Mesothelial cell of epicardium (in vitro differentiated cells): ENCODE results near the gene TBX18. TPM values are rescaled to one million over a fixed set of nuclear protein-coding genes. Genes with fewer than 3 reads are reported as not detected.

Source experiments
- DNase-seq, 2 experiments: peaks; one replicate each; pipeline ENCODE4 v3.0.0; 2021; ENCODE audit warnings: low spot score in 2 of 2; ENCODE audit not compliant: unreplicated experiment in 2 of 2
- H3K27ac Mint-ChIP-seq: 2 replicates; pipeline ENCODE4 v1.8.0; 2021; ENCODE audit warnings: mixed read lengths
- H3K27me3 Mint-ChIP-seq: 2 replicates; pipeline ENCODE4 v1.8.0; 2021; ENCODE audit warnings: low read depth, mixed read lengths
- H3K36me3 Mint-ChIP-seq: 2 replicates; pipeline ENCODE4 v1.8.0; 2021; ENCODE audit warnings: mixed read lengths
- H3K4me1 Mint-ChIP-seq: 2 replicates; pipeline ENCODE4 v1.8.0; 2021; ENCODE audit warnings: mixed read lengths
- H3K4me3 Mint-ChIP-seq: 2 replicates; pipeline ENCODE4 v1.8.0; 2021; ENCODE audit warnings: mild to moderate bottlenecking, moderate library complexity, mixed read lengths
- H3K9me3 Mint-ChIP-seq: 2 replicates; pipeline ENCODE4 v1.8.0; 2021; ENCODE audit warnings: mixed read lengths
- total RNA-seq: library from RNA; stranded (reverse); gene quantifications from 3 replicates; pipeline ENCODE4 v1.2.1, GENCODE V29; 2021
- TF ChIP-seq, protein P1 (sequence below): fragments of 200-600 bp; sonication (generic); IDR thresholded peaks from one replicate; pipeline ENCODE4 v1.5.0; 2021; ENCODE audit warnings: antibody characterized with exemption; ENCODE audit not compliant: unreplicated experiment

The TBX18 gene
- total RNA-seq, 1 donor from 2014 or later, result 12.8 TPM

DNA sequence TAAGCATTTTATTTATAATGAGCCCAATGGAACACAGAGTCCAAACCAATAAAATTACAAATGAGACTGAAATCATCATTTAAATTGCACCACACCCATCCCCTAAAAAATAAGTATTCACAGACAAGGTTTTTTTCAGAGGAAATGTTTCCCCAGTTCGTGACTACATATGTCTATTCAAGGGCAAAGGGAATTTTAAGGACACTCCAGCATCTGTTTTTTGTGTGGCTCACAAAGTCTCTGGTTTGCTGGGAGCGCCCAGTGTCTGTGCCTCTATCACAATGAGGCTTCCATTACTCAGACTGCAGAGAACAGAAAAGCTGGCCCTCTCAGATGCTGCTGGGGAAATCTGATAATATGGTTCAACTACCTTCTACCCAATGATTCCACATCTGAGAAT, 16.0 kb downstream of the TBX18 start:
- no peak for DNase-seq
- Mint-ChIP-seq H3K4me3 (no peak overlapping the region), H3K36me3 (no peaks in the 10 kb centered on the region), H3K27ac (no peak overlapping the region), H3K27me3 (peaks cover 50% of the 10 kb centered on the region), H3K9me3 (no peaks in the 10 kb centered on the region), H3K4me1 (no peaks in the 10 kb centered on the region)
- TF ChIP-seq, protein P1, sequence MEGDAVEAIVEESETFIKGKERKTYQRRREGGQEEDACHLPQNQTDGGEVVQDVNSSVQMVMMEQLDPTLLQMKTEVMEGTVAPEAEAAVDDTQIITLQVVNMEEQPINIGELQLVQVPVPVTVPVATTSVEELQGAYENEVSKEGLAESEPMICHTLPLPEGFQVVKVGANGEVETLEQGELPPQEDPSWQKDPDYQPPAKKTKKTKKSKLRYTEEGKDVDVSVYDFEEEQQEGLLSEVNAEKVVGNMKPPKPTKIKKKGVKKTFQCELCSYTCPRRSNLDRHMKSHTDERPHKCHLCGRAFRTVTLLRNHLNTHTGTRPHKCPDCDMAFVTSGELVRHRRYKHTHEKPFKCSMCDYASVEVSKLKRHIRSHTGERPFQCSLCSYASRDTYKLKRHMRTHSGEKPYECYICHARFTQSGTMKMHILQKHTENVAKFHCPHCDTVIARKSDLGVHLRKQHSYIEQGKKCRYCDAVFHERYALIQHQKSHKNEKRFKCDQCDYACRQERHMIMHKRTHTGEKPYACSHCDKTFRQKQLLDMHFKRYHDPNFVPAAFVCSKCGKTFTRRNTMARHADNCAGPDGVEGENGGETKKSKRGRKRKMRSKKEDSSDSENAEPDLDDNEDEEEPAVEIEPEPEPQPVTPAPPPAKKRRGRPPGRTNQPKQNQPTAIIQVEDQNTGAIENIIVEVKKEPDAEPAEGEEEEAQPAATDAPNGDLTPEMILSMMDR, result no peak

DNA sequence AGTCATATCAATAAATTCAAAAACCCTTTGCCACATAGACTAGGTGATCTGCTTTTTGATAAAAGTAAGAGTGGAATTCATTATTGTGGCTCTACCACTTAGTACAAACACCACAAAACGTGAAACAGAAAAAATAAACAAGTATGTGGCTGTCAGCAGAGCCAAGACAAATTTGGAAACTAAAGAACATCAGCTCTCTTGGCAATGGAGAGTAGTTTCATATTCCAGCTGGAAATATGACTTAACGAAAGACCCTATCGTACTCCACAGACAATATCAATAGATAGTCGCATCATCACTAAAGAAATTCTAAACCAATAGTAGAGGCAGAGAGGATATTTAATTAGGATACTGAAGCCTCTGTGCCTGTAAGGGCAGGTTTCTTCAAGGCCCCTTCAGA, 20.8 kb downstream of the TBX18 start:
- Mint-ChIP-seq H3K27me3 (peaks cover 42% of the 10 kb centered on the region), H3K9me3 (no peaks in the 10 kb centered on the region), H3K36me3 (no peaks in the 10 kb centered on the region), H3K27ac (no peak overlapping the region), H3K4me3 (no peak overlapping the region), H3K4me1 (peaks cover 10% of the 10 kb centered on the region)
- DNase-seq, result no peak
- TF ChIP-seq, protein P1, result no peak

DNA sequence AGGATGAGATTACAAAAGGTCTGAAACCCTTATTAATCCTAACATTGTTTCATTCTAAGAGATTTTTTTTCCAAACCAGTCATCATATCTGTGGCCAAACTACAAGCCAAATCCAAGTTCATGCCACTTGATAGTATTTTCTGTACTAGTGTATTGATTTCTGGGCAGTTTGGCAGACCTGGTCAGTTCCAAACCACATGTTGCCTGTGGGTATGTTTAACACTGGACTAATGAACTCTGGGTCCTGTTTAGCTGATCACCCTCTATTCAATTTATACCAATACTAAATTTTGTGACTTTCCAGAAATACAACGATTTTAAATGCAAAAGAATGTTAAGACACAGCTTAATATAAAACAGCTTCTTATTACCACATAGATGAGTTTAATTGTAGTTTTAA, 24.0 kb downstream of the TBX18 start:
- no peak for DNase-seq
- H3K9me3 Mint-ChIP-seq, result no peaks in the 10 kb centered on the region
- H3K27me3 Mint-ChIP-seq, result peaks cover 46% of the 10 kb centered on the region
- TF ChIP-seq, protein P1, result no peak
- H3K36me3 Mint-ChIP-seq, result peaks cover 10% of the 10 kb centered on the region
- peaks cover 10% of the 10 kb centered on the region for H3K4me1 Mint-ChIP-seq
- no peak overlapping the region for H3K4me3 Mint-ChIP-seq
- no peak overlapping the region for H3K27ac Mint-ChIP-seq

DNA sequence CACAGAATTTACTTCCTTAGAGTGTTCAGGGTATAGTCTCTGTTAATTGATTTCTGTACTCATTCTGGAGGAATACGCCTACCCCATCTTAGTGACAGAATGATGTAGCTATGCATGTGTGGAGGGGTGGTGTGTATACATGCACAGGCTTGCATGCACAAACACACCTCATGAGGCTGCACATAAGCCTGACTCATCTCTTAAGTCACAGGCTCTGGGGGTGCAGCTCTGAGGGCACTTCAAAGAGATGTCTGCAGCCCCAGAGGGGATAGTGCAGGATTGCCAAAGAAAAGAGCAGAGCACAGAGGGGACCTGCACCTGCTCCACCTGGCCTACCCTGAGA, 24.6 kb downstream of the TBX18 start:
- Mint-ChIP-seq H3K27me3 (peaks cover 42% of the 10 kb centered on the region), H3K36me3 (peaks cover 10% of the 10 kb centered on the region)

DNA sequence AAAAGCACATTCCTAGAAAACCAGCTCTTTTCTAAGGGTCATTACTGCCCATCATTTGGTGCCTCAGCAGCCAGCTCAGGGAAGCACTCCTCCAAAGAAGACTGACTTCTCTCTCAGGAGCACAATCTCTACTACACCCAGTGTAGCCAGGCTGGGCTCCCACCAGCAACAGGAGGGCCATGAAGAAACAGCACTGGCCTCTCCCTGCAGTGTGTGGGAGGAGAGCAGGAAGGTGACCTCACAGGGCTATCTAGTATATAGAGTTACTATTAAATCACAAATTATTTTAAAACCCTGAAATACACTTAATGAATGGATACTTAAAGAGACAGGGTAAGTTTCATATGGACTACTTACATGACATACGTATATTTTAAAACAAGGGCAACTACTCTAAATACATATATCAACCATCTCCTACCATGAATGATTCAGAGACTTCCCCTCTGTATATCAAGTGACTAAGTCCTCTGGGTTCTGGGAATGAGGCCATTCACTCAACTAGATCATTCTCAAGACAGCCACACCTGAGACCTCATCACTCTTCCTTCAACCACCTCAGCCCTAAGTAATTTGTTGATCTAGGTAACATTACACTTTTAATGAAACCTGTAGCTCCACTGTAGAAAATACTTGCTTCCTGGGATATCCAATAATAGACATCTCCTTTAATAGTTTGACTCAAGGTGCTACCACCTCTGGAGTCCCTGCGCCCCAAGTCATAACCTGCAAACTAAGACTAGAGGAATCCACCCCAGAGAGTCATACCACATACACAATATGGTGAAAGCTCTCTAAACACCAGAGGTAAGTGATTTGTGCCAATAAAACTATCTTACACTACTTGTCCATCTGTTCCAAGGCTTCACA, 25.2 kb downstream of the TBX18 start:
- TF ChIP-seq, protein P1, result no peak
- Mint-ChIP-seq H3K9me3 (no peaks in the 10 kb centered on the region), H3K4me1 (peaks cover 10% of the 10 kb centered on the region), H3K27me3 (peaks cover 38% of the 10 kb centered on the region), H3K36me3 (peaks cover 10% of the 10 kb centered on the region), H3K27ac (no peak overlapping the region), H3K4me3 (no peak overlapping the region)
- no peak for DNase-seq

More for the DNA sequence above, 24.6 kb downstream of the TBX18 start:
- no peak overlapping the region for H3K4me3 Mint-ChIP-seq
- H3K4me1 Mint-ChIP-seq, result peaks cover 10% of the 10 kb centered on the region
- DNase-seq, result no peak
- TF ChIP-seq, protein P1, result no peak
- H3K27ac Mint-ChIP-seq, result no peak overlapping the region
- no peaks in the 10 kb centered on the region for H3K9me3 Mint-ChIP-seq
